ENCODE measurements around the gene VSTM2L.

VSTM2L gene

DNA sequence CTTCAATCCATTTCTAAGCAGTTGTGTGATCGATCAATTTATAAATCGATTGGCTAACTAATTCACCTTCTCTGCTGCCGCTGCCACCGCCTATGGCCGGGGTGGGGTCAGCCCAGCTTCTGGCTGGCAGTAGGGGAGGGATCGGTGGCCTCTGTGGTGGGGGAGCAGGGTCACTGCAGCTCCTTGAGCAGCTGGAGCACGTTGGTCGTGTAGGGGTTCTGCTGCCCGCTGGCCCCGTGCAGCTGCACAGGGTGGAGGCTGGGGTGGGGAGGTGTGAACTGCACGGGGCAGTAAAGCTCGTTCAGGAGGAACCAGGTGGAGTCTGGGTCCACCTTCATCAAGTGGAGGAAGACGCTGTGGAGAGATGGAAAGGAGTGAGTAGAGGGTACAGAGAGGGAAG, 80.4 kb downstream of the VSTM2L start:
- H3K27ac ChIP-seq: no peak overlapping the region
- no peak for TF ChIP-seq ZFX (IDR thresholded peaks at IDR 0.05; ENCODE audit: borderline replicate concordance)
- TF ChIP-seq, protein P1, sequence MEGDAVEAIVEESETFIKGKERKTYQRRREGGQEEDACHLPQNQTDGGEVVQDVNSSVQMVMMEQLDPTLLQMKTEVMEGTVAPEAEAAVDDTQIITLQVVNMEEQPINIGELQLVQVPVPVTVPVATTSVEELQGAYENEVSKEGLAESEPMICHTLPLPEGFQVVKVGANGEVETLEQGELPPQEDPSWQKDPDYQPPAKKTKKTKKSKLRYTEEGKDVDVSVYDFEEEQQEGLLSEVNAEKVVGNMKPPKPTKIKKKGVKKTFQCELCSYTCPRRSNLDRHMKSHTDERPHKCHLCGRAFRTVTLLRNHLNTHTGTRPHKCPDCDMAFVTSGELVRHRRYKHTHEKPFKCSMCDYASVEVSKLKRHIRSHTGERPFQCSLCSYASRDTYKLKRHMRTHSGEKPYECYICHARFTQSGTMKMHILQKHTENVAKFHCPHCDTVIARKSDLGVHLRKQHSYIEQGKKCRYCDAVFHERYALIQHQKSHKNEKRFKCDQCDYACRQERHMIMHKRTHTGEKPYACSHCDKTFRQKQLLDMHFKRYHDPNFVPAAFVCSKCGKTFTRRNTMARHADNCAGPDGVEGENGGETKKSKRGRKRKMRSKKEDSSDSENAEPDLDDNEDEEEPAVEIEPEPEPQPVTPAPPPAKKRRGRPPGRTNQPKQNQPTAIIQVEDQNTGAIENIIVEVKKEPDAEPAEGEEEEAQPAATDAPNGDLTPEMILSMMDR (IDR thresholded peaks at IDR 0.05): no peak

DNA sequence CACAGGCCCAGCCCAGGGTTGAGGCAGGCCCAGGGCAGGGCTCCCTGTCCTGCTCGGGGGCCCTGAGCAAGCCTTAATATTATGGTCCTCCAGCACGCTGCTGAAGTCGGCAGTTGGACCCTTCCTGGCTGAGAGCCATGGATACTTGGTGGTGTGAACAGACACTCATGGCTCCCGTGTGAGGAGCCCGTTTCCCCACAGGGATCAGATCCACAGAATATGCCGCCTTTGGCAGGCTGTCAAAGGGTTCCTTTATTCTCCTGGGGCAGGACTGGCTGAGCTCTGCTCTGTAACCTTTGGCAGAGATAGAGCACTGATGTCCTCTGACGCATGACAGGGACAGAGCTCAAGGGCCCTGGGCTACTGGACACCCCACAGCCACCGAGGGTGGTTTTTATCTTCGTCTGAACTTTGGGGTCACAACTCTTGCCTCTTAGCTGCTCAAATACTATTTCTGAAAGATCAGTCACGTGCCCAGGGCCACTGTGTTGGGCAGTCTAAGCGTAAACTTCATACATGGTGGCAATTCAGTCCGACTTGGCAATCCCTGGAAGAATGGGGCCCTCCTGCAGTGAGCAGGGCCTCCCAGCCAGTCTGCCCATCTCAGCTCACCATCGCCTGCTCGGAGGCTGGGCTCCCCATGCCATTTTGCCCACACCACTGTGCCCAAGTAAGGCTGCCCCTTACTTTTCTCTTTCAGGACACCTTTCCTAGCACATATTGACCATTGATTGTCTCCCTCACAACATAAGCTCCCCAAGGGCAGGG, 81.3 kb downstream of the VSTM2L start:
- TF ChIP-seq ZFX (IDR thresholded peaks at IDR 0.05; ENCODE audit: borderline replicate concordance): no peak
- TF ChIP-seq, protein P1 (IDR thresholded peaks at IDR 0.05): no peak

DNA sequence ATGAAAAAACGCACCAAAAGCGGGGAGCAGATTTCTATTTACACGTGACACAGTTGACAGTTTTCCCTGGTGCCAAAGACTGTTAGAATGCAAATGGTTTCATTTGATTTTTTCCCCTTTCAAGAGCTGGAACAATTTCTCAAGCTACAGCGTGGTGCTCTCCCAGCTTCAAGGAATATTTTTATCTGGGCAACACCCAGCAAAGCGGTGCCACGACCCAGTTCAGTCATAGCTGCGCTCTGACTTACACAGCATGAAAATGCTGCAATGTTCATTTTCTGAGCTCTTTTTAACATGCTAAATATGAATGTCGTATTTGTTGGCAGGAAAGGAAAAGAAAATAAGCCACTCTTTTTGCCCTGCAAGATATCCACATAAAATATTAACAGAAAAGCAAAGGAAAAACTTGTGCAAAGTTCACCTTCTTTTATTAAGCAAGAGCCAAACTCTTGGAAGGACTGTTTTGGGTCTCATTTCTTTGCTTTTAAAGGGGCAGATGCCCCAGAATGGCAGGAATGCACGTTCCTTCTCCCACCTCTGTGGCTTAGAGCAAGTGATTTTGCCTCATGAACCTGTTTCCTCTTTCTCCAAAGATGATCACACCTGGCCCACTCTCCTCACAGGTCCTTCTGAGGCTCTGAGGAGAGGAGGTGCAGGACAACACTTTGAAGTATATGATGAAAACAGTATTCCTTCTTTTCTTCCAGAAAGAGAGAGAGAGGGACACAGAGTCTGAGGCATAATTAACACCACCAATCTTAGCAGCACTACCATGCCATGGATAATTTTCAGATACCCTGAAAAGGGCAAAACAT, 83.3 kb downstream of the VSTM2L start:
- H3K27ac ChIP-seq: no peak overlapping the region
- TF ChIP-seq, protein P1 (IDR thresholded peaks at IDR 0.05): no peak
- no peak for TF ChIP-seq ZFX (IDR thresholded peaks at IDR 0.05; ENCODE audit: borderline replicate concordance)

More for the DNA sequence above, 81.3 kb downstream of the VSTM2L start:
- H3K27ac ChIP-seq: no peak overlapping the region

DNA sequence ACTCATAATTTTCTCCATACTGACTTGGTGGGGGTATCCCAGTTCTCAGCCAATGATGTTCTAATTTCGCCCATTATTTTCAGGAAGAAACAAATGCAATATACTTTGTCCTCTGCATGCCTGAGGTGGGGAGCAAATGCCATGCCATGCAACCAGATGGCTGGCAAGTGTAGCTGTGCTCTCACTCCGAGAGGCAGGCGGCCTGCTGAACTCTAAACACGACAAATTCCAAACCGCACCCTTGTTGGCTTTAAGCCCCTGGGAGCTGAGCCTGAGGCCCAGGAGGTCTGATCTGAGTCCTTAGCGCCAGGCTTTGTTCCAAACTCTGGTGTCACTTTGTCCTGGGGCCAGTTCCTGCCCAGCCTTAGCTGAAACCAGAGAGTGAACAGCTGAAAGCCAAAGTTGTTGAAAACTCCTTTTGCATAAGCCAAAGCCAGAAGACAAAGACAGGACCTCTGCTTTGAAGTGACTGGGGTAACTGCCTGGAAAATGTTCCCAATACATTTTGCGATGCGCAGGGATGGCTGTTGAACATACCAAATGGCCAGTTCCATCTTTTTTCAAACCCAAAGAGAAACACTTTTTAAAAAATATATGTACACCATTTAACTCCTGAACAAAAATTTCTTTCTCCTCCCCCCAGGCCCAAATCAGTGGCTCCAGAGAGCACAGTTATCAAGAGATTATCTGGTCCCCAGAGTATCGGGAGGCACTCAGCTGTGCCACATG, 84.1 kb downstream of the VSTM2L start:
- H3K27ac ChIP-seq: no peak overlapping the region
- TF ChIP-seq, protein P1 (IDR thresholded peaks at IDR 0.05): no peak
- TF ChIP-seq ZFX (IDR thresholded peaks at IDR 0.05; ENCODE audit: borderline replicate concordance): no peak

DNA sequence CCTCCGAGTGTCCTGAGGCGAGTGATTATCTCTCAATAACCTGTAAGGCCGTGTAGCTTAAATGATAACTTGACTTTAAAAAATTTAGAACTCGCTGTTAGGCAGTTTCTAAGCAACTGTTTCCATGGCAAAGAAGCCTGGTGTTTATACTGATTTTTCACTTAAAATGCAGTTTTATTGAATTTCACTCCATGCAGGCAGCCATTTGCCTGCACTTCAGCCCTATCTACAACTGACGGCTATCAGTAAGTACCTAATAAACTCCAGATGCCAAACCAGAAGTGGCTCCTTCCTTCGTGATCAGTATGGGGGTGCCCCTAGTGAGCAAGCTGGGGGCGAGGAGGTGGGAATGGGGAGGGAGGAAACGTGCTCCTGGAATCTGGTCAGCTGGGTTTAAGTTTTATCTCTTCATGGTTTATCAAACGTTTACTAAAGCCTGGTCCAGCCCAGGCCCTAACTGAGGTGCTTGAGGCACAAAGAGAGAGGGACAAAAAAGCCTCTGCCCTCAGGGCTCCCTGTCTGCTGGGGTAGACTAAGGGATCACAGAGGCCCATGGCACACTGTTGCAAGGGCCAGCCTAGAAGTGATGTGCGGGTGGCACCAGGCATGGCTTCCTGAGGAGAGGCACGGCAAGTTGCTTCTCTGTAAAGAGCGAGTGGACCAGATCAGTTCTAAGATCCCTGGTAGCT, 84.8 kb downstream of the VSTM2L start:
- H3K27ac ChIP-seq: no peak overlapping the region

DNA sequence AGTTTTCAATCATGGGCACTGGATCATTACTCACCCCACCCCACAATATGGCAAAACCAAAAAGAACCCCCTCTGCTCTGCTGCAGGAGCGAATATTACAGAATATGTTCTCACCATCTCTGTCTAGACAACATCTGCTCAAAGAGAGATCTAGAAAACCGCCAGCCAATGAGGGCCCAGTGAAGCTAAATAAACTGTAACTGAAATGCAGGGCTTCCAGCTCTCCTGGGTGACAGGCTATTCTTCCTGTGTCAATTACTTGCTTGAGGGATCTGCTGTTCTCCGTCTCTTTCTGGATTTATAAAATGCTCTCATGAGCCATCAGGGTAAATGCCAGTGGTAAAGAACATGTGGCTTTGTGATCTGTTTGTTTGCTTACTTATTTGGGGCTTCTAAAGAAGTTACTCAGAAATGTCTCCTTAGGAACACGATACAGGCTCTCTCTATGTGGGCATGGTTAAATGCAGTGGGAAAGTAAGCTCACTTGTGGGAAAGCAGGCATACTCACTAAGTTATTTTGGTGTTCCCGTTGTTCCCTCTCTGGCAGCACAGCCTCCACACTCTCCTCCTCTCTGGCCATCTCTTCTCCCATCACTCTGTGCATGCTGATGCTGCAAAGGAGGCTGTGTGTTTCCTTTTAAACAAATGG, 85.5 kb downstream of the VSTM2L start:
- no peak for TF ChIP-seq ZFX (IDR thresholded peaks at IDR 0.05; ENCODE audit: borderline replicate concordance)
- TF ChIP-seq, protein P1 (IDR thresholded peaks at IDR 0.05): no peak
- H3K27ac ChIP-seq: no peak overlapping the region

More for the DNA sequence above, 84.8 kb downstream of the VSTM2L start:
- TF ChIP-seq ZFX (IDR thresholded peaks at IDR 0.05; ENCODE audit: borderline replicate concordance): no peak

Data from 22Rv1 (cell line).